GM13977 (cell line): ENCODE measurements around the gene OVCH2.
A peak's percentile ranks its signal among the peaks of the same experiment; 100 is the strongest.

ENCODE experiments used
- DNase-seq: peaks from one replicate; pipeline ENCODE4 v3.0.0; 2012; ENCODE audit warnings: low spot score
- in situ Hi-C: fragments of 300-500 bp; cut with MboI; formaldehyde crosslinking; loops from one replicate; pipeline ENCODE4 v1.12.0; 2022; ENCODE audit warnings: low sequenced_read_pairs, low pct_unique_long_range_greater_than_20kb, mixed read lengths, inconsistent platforms; ENCODE audit not compliant: unreplicated experiment
- TF ChIP-seq, protein P1 (sequence below): IDR thresholded peaks from 2 replicates; pipeline ENCODE4 v1.5.1; 2012; ENCODE audit warnings: mild to moderate bottlenecking, control low read depth; ENCODE audit not compliant: insufficient read depth; ENCODE audit errors: extremely low read depth, missing control alignments

OVCH2 gene

DNA sequence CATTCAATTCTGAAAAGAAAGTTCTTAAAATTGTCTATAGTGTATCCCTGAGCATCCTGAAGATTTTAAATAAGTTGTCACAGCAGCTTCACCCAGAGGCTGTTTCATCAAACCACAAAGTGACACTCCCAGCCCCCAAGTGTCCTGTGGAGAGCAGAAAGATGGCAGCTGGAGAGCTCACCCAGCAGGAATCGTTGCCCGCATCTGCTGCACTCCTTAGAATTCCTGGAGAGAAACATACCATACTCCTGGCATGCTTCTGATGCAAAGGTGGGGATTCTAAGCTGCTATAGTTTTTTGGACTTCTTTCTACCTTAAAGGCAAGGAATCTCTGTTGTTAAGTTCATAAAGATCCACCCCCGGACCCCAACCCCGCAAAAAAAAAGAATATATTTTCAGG is 19.5 kb downstream of the OVCH2 start:
- TF ChIP-seq, protein P1, sequence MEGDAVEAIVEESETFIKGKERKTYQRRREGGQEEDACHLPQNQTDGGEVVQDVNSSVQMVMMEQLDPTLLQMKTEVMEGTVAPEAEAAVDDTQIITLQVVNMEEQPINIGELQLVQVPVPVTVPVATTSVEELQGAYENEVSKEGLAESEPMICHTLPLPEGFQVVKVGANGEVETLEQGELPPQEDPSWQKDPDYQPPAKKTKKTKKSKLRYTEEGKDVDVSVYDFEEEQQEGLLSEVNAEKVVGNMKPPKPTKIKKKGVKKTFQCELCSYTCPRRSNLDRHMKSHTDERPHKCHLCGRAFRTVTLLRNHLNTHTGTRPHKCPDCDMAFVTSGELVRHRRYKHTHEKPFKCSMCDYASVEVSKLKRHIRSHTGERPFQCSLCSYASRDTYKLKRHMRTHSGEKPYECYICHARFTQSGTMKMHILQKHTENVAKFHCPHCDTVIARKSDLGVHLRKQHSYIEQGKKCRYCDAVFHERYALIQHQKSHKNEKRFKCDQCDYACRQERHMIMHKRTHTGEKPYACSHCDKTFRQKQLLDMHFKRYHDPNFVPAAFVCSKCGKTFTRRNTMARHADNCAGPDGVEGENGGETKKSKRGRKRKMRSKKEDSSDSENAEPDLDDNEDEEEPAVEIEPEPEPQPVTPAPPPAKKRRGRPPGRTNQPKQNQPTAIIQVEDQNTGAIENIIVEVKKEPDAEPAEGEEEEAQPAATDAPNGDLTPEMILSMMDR, result no peak
- in situ Hi-C loops, result loop anchor here (10.0 kb wide), 2 partner anchors 252 to 332 kb away; no protein-coding TSS in a partner anchor
- DNase-seq, result no peak

DNA sequence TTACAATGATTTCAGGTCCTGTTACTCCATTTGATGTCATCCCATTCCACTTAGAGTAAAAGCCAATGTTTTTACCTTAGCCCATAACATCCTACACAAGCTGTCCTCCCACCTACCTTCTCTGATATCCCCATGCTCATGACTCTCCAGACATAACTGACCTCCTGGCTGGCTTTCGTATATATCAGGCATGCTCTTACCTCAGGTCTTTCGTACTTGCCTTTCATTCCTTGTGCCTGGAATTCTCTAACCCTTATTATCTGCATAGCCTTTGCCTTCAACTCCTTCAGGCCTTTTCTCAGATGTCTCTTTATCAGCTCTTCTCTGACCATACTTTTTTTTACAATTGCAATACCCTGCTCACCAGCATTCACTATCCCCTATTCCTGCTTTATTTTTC is 22.7 kb downstream of the OVCH2 start:
- TF ChIP-seq, protein P1, result no peak
- in situ Hi-C loops, result loop anchor here (10.0 kb wide), 2 partner anchors 249 to 329 kb away; no protein-coding TSS in a partner anchor

DNA sequence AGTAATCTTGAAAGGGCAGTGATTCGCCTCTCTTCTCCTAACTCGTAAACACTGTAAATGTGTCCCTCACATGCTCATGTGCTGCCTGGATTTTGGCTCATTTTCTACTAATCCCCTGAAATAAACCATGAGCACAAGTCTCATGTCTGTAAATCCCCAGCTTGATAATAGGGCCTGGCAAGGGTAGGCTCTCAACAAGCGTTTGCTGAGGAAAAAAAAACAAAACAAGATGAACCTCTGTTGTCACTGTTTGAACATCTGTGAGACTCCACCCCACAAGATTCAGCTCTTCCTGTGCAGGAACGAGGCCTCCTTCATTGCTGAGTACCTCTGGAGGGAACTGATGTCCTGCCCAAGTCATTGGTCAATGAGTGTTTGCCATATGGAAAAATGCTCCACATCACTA is 28.5 kb downstream of the OVCH2 start:
- in situ Hi-C loops, result no loop called here
- TF ChIP-seq, protein P1, result no peak
- DNase-seq, result no peak

More for the DNA sequence above, 22.7 kb downstream of the OVCH2 start:
- DNase-seq, result no peak

DNA sequence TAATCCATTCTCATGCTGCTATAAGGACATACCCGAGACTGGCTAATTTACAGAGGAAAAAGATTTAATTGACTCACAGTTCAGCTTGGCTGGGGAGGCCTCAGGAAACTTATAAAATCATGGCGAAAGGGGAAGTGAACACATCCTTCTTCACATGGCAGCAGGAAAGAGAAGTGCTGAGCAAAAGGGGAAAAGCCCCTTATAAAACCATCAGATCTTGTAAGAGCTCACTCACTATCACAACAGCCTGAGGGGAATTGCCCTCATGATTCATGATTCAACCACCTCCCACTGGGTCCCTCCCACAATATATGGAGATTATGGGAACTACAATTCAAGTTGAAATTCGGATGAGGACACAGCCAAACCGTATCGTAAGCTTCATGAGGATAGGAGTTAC is 29.2 kb downstream of the OVCH2 start:
- DNase-seq, result no peak
- TF ChIP-seq, protein P1, result no peak
- in situ Hi-C loops, result no loop called here

DNA sequence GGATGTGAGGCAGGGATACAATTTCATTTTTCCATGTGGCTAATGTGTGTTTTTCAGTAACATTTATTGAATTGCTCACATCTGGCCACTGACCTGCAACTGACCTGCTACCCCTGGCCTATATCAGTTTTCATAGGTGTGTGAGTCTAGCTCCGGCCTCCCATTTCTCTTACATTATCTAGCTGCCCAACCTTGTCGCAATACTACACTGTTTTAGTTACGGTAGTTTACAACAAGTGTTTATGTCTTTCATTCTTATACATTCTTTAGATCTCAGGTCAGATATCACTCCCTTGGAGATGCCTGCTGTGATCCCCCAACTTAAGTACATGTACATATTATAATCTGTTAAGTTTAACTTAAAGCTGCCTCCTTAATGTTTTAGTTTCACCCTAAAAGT is 30.6 kb downstream of the OVCH2 start:
- DNase-seq, result no peak
- in situ Hi-C loops, result no loop called here
- TF ChIP-seq, protein P1, result no peak

DNA sequence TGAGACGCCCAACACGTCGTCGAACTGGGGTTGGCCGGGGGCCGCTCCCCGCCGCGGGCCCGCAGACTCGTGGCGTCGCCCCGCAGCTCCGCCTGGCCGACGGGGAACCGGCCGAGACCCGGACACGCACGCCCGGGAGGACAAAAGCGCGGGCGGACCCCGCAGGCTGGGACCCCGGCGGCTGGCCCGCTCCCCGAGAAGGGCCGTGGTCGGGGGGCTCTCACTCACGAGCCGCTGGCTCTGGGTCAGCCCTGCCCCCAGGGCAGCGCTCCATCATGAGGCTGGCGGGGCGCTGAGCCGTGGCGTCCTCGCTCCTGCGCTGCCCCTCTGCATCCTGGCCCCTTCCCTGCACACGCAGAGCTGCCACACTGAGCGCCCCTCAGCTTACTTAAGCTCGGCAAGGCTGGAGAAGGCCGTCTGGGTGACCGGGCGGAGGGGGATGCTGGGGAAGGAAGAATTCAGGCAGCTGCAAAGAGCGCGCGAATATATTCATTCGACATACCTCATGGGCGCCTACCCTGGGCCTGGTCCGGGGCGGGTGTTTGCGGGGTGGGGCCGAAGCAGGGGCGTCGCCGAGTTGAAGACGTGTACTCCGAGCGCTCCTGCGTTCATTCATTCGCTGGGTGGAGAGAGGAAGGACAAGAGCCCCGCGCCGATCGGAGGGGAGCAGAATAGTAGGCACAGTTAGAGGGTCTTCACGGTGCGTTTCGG is 32.4 kb downstream of the OVCH2 start:
- TF ChIP-seq, protein P1, result no peak
- DNase-seq, result peak; percentile 55
- in situ Hi-C loops, result no loop called here
